ENCODE results near the gene LRP6. TPM values are rescaled to one million over a fixed set of nuclear protein-coding genes. Genes with fewer than 3 reads are reported as not detected.

Gene LRP6
- total and polyA plus RNA-seq, 10 of the 15 experiments (the other 5 are each of a cell fraction or from before 2014, with no cell fraction given), result 1.5 to 14.9 (median 6.1) TPM

GRCh38 chr12:12209043-12209442, 57.8 kb downstream of the LRP6 start:
- ChIA-PET CTCF (no interaction called here), RAD21 (ENCODE audit: unreplicated experiment) (no interaction called here), POLR2A (no interaction called here), SMC1A (ENCODE audit: uncharacterized antibody, unreplicated experiment) (no interaction called here)
- FAIRE-seq (no peak), ATAC-seq (no peak), DNase-seq (ENCODE audit: low read depth, low spot score) (no peak)
- Histone ChIP-seq H3K4me1 (ENCODE audit: control insufficient read depth, insufficient read depth, low read length) (peaks cover 3% of the 10 kb centered on the region), H3K9me3 (replicated peaks; ENCODE audit: control insufficient read depth, insufficient read depth, low read length) (no peaks in the 10 kb centered on the region), H3K9ac (ENCODE audit: control insufficient read depth, insufficient read depth, low read length) (no peak overlapping the region), H3K79me2 (ENCODE audit: control insufficient read depth, insufficient read depth, low read length) (no peaks in the 10 kb centered on the region), H3K36me3 (ENCODE audit: control insufficient read depth in 2 of 2, insufficient read depth in 2 of 2, low read length in 1 of 2) (no peaks in the 10 kb centered on the region), H3K27ac (ENCODE audit: control insufficient read depth, insufficient read depth) (no peak overlapping the region), H2AFZ (ENCODE audit: control insufficient read depth, low read depth, low read length) (no peak overlapping the region), H3K4me2 (ENCODE audit: control insufficient read depth, insufficient read depth) (no peak overlapping the region), H3K27me3 (replicated peaks in 1 of 2; ENCODE audit: control insufficient read depth in 2 of 2, insufficient read depth in 2 of 2, low read length in 1 of 2) (no peaks in the 10 kb centered on the region), H4K20me1 (ENCODE audit: control insufficient read depth, insufficient read depth) (no peaks in the 10 kb centered on the region), H3K4me3 (no peak overlapping the region)
- in situ Hi-C loops (cut with MboI) (no loop called here), intact Hi-C loops (cut with micrococcal nuclease; ENCODE audit: unreplicated experiment) (no loop called here)
- TF ChIP-seq NR2F1 (conservative IDR thresholded peaks at IDR 0.05), result no peak
- TF ChIP-seq POLR2AphosphoS2 (IDR thresholded peaks at IDR 0.05; ENCODE audit: low read depth, low read length), result no peak
- TF ChIP-seq CBX5 (IDR thresholded peaks at IDR 0.05; ENCODE audit: low read depth), result no peak
- TF ChIP-seq SKIL (IDR thresholded peaks at IDR 0.05; ENCODE audit: low read depth, poor library complexity, severe bottlenecking), result no peak
- no peak for TF ChIP-seq ATF7 (IDR thresholded peaks at IDR 0.05; ENCODE audit: low read depth)
- TF ChIP-seq TBL1XR1 (IDR thresholded peaks at IDR 0.05; ENCODE audit: low read depth, low read length), result no peak
- no peak for TF ChIP-seq SMAD5 (IDR thresholded peaks at IDR 0.05; ENCODE audit: low read depth)
- TF ChIP-seq RB1 (IDR thresholded peaks at IDR 0.05; ENCODE audit: borderline replicate concordance), result no peak
- TF ChIP-seq REST (IDR thresholded peaks at IDR 0.05; ENCODE audit: low read depth, low read length), result no peak
- TF ChIP-seq EZH2 (IDR thresholded peaks at IDR 0.05; ENCODE audit: borderline replicate concordance, control insufficient read depth, low read depth, low read length), result no peak
- no peak for TF ChIP-seq SP1 (IDR thresholded peaks at IDR 0.05; ENCODE audit: low read depth, low read length)
- no peak for TF ChIP-seq NFYB (IDR thresholded peaks at IDR 0.05; ENCODE audit: insufficient read depth, low read depth, low read length)
- no TSS peak for BruUV-seq (replicated peaks)
- 73% methylated on average over 3 of the region's 3 CpGs for WGBS (ENCODE audit: insufficient coverage, insufficient replicate concordance, low lambda C conversion rate, missing lambda C conversion rate)

Measured in GM12878 (cell line).